Inflammatory macrophage (primary cell): ENCODE data around the gene CEACAM18.
"Not testable (repeated sequence)": the region's sequence is repeated elsewhere in the genome, so short reads cannot be mapped to it uniquely, and the experiment has no call there.

ENCODE experiments used
- DNase-seq, 2 donors: peaks; one replicate each; pipeline ENCODE4 v3.0.0-alpha.2; 2020 to 2022

The CEACAM18 gene

DNA sequence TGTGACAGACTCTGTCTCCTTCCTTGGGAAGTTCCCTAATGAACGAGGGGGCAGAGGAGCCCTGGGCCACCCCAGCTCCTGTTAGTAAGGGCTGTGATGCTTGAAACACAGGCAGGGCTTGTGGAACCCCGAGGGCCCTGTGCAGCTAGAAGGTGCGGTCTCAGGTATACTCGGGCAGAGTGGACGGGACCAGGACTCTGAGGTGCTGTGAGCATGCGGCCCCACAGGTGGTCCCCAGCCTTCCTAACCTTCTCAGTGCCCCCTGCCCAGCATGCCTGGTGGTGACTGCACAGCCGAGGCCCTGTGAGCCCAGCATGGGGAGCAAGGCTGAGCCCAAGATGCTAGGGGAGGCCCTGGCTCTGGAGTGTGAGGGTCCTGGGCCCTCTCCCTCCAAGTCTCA, 16.1 kb upstream of the CEACAM18 start:
- no peak for DNase-seq

DNA sequence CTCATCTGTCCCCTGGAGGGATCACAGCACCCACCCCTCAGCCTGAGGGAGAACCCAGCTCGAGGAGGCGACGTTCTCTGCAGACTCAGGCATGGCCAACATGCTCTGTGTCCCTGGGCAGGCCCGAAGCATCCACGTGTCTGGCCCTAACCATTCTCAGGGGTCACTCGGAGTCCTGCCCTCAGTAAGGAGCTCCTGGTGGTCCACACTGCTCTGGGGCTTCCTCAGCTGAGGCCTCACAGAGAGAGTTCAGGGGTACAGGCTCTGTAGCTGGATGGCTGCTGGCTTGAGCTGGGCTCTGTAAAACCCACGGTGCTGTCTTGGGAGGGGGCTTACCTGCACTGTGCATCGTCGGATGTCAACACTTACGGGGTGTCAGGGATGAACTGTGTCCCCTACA, 15.7 kb upstream of the CEACAM18 start:
- DNase-seq: no peak

DNA sequence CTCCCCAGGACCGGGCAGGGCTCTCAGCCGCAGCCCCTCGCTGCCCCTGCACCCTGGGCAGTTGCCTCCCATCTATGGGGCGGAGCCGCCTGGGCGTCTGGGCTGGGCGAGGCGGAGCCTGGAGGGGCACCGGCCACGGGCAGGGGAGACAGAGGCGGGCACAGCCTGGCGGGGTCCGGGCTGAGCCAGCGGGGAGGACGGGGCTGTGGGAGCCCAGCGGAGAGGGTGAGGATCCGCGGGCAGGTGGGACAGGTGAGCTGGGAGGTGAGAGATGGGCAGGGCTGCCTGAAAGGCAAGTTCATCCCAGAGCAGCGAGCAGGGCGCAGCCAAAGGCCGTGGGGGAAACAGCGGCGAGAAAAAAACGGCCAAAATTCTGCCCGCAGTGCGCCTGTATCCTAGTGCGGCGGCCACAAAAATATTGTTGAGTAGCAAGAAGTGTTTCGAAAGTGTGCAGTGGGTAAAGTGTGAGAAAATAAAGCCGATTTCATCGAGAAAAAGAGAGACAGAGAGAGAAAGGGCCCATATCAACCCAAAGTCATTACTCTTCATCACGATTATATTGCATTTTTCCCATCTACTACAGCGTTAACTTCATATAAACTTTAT, 14.3 kb upstream of the CEACAM18 start:
- DNase-seq: not testable (repeated sequence)

DNA sequence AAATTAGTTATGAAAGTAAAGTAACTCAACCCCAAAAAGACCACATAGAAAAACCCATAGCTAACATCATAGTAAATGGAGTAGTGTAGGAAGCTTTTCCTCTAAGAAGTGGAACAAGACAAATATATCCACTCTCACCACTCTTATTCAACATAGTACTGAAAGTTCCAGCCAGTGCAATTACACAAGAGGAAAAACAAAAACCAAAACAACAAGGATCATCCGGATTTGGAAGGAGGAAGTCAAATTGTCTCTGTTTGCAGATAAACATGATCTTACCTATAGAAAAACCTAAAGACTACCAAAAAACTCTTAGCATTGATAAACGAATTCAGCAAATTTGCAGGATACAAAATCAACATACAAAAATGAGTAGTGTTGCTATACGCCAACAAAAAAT, 11.6 kb upstream of the CEACAM18 start:
- peak in 1 of 2 donors; percentile 36 for DNase-seq

DNA sequence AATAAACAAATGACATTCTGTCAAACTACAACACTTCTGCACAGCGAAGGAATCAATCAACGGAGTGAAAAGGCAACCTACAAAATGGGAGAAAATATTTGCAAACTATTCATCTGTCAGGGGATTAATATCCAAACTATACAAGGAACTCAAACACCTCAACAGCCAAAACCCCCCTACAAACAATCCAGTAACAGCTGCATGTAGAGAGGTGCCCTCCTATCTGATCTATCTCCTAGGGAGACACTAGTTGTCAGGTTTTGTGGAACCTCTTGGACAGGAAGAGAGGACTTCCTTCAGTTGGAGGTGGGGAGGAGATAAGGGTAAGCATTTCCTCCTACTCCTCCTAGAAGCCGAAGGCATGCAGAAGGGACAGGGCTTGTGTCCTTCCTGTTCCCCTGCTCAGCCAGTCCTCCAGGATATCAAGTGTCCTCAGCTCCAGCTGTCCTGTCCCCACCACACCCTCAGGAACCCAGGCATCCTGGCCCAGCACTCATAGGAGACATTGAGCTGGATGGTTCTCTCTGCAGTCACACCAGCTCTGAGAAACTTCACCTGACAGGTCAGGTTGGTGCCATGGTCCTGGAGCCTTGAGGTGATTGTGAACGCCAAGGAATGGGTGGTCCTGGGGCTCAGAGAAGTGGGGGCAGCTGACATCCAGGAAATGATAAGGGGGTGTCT, 10.3 kb upstream of the CEACAM18 start:
- peak in 1 of 2 donors; percentile 32 for DNase-seq

DNA sequence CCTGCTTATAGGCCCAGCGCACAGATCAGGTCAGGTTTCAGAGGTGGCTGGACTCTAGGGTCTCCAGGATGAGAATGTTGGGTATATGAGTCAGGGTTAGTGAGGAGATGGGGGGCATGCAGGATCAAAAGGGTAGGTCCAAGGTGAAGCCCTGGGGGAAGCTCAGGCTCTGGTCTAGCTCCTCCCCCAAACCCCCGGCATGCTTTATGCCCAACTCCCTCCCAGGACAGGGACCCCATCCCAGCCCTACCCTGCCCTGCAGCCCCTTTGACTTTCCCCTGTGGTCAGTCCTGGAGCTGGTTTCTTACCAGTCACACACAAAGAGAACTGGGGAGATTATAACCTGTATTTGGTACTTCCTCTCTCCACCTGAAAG, 9.8 kb upstream of the CEACAM18 start:
- no peak for DNase-seq

DNA sequence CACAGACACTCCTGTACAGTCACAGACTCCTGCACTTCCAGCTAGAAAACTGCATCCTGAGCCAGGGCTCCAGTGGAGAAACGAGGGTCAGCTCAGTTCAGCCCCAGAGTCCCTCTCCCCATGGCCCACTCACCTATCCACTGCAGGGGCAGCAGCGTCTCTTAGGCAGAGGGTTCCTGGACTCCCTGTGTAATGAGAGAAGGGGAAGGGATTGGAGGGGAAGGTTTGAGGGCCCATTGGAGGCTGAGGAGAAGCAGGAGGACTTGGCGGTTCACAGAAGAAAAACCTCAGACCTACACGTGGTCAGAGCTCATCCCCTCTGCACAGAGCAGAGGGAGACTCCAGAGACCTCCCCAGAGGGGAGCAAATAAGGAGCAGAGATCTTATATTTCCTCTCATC, 9.2 kb upstream of the CEACAM18 start:
- DNase-seq: no peak

DNA sequence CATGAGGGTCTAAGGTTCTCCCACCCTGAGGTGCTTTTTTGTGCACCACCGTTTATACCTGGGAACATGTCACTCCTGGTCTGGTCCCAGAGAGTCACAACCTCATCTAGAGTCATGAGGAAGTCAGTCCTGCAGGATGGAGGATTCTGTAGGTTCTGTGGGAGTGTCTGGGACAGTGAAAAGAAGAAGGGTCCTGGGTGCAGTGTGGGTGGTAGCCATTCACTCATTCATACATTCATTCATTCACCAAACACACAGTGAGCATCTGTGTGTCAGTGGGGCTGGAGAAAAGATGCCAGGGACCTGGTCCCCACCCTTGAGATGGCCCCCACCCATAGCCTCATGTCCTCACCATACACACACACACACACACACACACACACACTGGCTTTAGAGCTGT, 8.7 kb upstream of the CEACAM18 start:
- no peak for DNase-seq

DNA sequence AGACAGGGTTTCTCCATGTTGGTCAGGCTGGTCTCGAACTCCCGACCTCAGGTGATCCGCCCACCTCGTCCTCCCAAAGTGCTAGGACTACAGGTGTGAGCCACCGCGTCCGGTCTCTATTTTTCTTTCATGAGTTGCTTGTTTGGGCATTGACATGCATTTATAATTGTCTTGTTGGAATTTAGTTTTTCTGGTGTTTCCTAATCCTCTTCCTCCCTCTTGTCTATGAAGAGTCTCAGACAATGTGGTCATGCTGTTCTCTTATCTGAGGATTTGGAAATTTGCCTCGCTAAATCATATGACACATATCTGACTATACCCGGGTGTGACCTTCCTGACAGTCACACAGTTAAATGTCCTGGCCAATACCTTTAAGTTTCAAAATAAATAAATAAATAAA, 7.4 kb upstream of the CEACAM18 start:
- DNase-seq: peak; percentile 49 to 57

DNA sequence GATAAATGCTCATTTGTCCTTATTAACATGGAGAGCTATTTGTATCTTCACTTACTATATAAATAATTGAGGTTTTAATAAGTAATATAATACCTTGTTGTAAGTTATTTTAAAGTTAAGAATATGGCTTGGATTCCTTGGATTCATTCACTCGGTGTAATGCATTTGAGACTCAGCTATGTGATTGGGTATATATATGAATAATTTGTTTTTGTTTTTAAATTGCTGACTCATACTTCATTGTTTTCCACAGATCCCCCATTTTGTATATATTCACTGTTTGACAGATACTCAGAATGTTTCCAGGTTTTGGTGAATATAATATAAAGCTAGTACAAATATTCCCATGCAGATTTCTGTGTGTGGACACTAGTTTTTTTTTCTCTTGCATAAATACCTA, 6.8 kb upstream of the CEACAM18 start:
- no peak for DNase-seq

DNA sequence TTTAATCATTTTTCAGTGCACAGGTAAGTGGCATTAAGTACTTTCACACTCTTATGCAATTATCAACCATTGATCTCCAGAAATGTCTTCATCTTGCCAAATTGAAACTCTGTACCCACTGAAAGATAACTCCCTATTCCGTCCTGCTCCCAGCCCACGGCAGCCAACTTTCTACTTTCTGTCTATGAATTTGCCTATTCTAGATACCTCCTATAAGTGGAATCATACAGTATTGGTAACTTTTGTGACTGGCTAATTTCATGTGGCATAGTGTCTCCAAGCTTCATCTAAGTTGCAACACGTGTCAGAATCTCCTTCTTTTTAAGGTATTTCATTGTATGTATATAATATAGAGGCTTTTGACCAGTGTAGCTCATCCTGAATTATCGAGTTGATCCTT, 5.7 kb upstream of the CEACAM18 start:
- DNase-seq: no peak

DNA sequence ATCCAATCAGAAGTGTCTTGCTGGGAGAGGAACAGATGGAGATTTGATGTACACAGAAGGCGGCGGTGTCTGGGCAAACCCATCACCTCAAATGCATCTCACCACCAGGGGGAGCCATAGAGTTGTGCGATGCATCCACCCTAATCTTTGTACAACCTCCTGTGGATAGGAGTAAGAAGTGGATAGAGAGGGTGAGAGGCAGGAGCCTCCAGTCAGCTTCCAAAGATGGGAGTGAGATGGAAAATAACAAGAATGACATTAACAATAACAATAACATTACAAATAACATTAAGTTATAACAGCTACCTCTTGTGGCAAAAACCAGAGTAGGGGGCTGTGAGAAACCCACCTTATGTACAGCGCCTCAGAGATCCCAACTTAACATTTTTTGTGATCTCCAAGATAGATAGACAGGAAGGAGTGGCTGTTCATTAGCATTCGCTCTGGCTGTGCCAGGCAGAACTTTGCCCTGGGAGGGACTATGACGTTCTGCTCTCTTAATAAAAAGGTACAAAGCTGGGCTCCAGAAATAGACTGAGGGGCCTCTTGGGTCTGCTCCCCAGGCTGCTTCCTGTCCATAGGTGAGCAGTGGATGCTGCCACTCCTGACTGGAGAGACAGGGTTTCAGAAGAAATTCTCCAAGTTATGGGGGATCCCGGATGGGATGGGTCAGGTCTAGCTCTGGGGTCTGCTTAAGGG, 5.2 kb upstream of the CEACAM18 start:
- peak; percentile 85 to 89 for DNase-seq

DNA sequence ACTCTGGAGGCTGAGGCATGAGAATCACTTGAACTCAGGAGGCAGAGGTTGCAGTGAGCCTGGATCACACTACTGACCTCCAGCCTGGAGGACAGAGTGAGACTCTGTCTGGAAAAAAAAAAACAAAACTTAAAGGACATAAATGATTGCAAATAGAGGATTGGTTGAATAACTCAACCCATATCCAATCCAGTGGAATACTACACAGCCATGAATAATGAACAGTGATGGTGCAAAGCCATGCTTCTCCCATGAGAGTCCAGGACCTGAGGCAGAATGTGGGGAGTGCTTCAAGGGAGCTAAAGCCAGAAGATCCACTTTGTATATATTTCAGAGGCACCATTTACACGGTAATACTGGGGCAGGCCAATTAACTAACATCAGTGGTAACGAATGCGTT, 2.2 kb upstream of the CEACAM18 start:
- no peak for DNase-seq

DNA sequence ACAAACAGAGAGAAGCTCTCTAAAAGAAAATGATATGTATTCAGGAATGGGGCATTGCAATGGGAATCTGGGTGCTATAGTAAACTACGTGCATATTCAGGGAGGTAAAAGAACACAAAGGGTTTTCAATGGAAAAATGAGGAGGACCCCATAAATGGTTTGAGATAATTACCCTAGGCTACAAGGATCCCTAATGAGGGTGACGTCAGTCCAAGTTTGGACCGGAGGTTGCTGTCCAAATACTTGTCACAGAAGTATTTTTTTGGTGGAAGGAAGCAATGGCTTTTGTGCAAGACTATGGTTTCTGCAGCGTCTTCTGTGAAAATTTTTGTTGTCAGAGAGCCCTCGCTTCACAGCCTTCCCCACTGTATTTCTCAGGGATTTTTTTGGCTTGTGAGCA, 995 bp upstream of the CEACAM18 start:
- DNase-seq: no peak

DNA sequence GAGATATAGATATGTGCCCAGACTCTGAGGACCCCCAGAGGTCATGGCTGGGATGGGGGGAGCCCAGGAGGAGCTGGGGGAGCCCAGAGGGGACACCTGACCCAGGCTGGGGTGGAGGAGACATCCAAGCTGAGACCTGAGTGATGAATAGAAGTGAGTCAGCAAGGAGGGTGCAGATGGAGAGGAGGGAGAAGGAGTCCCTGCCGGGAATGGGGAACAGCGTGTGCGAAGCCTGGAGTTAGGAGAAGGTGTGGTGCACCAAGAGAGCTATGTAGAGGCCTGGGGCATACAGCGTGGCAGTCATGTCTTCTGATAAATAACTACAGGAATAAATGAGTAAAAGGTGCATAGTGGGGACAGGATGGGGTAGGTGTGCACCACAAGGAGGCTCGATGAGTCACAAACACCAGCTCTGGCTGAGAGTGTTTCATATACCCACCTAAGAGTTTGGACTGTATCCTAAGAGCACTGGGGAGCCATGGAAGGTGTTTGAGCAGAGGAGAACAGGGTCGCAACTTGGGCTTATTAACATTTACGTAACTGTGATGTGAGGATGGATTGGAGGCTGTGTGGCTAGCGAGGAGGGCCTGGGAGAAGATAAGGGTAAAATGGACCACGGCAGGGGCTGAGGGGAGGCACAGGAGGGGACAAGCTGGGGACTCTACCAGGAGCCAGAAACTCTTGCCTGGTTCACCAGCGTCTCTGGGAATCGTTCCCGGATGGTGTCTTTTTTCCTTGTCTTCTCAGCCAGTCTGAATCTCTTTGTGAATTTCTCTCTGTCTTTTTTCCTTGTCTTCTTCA, 1.4 kb downstream of the CEACAM18 start:
- DNase-seq: no peak

DNA sequence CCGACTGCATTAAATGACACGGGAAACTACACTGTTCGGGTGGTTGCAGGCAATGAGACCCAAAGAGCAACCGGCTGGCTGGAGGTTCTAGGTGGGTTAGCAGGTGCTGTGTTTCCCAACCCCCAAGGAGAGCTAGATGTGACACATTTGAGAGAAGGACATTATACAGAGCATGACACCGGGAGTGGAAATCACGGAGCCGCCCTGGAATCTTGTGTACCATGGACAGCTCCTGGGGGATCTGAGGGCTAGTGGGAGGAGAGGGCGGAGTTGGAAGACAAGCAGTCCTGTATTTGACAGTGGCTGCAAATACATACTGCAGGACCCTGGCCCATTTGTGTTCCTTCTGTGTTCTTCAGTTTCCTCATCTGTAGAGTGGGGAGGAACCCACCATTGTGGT, 2.3 kb downstream of the CEACAM18 start:
- DNase-seq: peak in 1 of 2 donors; percentile 37

DNA sequence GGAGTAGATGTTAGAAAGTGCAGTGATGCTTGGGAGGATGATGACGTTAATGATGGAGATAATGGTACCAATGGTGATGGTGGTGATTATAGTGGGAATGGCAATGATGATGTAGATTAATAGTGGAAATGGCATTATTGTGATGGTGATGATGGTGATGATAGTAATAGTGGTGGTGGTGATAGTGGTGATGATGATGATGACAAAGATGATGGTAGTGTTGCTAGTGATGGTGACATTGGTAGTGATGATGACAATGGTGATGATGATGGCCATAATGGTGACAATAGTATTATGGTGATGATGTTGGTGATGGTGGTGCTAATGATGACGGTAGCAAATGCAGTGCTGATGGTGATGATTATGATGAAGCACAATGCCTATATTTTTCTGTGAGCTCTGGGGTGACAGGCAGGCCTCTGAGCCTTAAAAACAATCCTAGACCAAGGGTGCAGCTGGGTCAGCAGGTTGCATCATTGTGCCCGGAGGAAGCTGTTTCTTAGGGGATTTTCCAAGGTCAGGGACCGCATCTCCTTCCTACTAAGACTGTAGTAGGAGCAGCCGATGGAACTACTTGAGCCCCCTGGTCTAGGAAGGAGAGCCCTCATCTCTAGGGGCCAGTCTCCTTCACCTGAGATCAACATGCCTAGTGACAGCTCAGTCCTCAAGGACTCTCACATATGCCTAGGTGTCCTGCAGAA, 7.8 kb downstream of the CEACAM18 start:
- no peak for DNase-seq

DNA sequence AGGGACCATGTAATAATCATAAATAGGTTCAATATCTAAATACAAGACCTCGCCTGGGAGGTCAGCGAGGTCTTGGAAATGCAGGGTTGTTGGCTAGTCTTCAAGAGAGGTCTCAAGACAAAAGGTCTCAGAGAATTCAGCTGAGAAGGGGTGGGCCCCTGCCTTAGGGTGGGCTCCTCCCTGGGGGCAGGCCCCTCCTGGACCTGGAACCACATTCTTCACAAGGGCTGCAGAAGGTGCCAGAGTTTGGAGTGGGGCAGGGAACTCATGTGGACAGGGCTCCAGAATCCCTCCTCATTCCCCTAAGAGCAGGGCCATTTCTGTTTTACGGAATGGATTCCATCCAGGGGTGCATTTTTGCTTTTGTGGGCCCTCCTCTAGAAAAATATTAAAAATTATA, 10.2 kb downstream of the CEACAM18 start:
- no peak for DNase-seq

DNA sequence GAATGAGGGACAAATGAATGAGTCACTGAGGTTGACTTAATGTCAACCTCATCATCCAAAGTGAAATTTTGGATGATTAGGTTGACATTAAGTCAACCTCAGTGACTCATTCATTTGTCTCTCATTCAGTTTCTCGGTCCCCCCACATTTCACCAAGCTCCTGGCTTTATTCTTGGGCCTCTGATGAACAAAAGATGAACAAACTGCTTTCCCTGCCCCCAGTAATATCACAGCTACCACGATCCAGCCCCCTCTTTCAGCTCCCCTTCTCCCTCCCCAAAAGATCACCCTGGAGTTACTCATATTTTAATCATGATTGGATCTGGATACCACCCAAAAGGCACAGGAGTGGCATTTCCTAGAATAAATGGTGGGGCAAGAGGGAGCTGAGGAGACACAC, 10.8 kb downstream of the CEACAM18 start:
- DNase-seq: no peak

DNA sequence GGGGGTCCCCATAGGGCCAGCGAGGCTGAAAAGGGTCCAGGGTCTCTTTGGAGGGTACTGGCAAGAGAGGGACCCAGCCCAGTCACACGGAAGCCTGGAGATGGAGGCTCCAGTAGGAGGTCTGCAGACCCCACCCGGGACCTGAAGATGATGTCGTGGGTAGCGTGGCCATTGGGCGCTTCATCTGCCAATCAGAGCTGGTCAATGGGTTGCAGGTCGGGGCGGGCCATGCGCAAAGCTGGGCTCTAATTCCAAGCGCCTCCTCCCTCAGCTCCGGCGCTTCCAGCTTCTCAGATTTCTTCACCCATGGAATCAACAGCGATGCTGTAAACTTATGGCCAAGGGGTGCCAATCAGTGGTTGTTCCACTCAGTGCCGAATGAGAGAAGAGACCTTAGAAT, 12.3 kb downstream of the CEACAM18 start:
- no peak for DNase-seq

DNA sequence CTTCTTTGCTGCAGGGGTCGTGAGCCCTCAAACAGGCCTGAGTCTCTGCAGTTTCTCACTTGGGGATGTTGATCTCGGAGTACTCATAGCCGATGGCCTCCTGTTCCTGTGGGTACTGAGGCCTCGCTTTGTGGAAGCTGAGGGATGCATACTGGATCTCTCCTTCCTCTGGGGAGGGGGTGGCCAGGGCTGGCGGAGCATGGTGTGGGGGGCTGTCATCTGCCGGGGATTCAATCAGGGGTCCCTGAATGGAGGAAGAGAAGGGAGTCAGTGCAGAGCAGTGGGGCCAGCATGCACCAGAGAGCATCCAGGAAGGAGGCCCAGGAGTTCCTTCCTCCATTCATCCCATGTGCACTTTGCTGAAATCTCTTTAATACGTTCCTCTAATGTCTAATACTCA, 13.2 kb downstream of the CEACAM18 start:
- DNase-seq: no peak

DNA sequence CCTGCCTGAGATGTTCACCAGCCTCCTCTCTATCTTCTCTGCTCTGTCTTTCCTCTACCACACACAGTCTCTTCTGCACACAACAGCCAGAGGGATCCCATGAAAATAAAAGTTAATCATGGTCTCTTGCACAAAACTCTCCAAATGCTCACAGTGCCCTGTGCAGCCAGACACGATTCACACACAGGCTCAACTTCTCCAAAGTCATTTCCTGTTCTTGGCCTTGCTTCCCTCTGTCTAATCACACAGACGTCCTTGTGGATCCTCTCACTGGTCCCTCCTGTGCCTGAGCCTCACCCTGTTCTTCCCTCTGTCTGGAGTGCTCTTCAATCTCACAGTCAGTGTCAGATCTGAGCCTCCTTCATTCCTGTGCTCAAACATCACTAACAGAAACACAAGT, 15.4 kb downstream of the CEACAM18 start:
- peak; percentile 66 to 74 for DNase-seq

DNA sequence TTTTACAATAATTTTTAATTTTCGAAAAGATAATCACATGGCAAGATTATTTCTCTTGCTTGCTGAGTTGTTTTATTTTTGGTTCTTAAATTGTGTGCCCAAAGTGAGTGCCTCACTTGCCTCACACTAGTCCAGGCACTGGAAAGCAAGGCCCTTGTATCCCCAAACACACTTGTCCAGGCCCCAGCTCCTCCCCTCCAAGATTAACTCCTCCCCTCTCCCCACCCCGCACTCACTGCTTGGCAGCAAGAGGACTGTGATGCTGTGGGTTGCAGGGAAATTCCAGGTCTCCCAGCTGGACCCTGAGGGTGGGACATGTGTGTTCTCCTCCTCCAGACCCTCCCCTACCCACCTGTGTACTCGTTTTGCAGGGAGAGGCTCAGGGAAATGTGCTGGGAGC, 19.3 kb downstream of the CEACAM18 start:
- no peak for DNase-seq
